Measurements from ENCODE around the gene SULF2. TPM values are rescaled to one million over a fixed set of nuclear protein-coding genes. Genes with fewer than 3 reads are reported as not detected.

SULF2 gene
- total and polyA plus RNA-seq, 2 donors (not counting 1 experiment from before 2014, with no cell fraction given) = 1.2 to 1.7 TPM

- no peaks in the 10 kb centered on the region for H3K79me2 ChIP-seq (ENCODE audit: control insufficient read depth, insufficient read depth, low read length)
- no peaks in the 10 kb centered on the region for H4K20me1 ChIP-seq (ENCODE audit: control insufficient read depth, insufficient read depth, low read length, poor library complexity, severe bottlenecking)
- H3K36me3 ChIP-seq (replicated peaks in 1 of 2; ENCODE audit: control extremely low read depth in 1 of 2, control insufficient read depth in 1 of 2, extremely low read depth in 1 of 2, insufficient read depth in 2 of 2, low read length in 1 of 2) = no peaks in the 10 kb centered on the region
- no peak overlapping the region for H3K27ac ChIP-seq (ENCODE audit: low read length in 2 of 2)
- H3K4me1 ChIP-seq (ENCODE audit: control insufficient read depth in 2 of 2, insufficient read depth in 2 of 2, low read length in 2 of 2) = no peaks in the 10 kb centered on the region
- H3K9ac ChIP-seq (ENCODE audit: low read length) = no peak overlapping the region
- H3K4me3 Mint-ChIP-seq = no peak overlapping the region
- no peak for TF ChIP-seq EZH2 (IDR thresholded peaks at IDR 0.05; ENCODE audit: borderline replicate concordance, insufficient read depth, low read depth, low read length, poor library complexity, severe bottlenecking)
- TF ChIP-seq CTCF (IDR thresholded peaks at IDR 0.05) = no peak
- H3K4me3 ChIP-seq (ENCODE audit: control extremely low read depth in 1 of 5, extremely low read depth in 1 of 5, insufficient read depth in 1 of 5, low read depth in 2 of 5, low read length in 4 of 5) = no peak overlapping the region
- no peak overlapping the region for H2AFZ ChIP-seq (ENCODE audit: insufficient read depth, low read depth, low read length, poor library complexity, severe bottlenecking)
- peaks cover 1% of the 10 kb centered on the region for H3K4me1 Mint-ChIP-seq
- H3K27me3 ChIP-seq (replicated peaks in 1 of 4; ENCODE audit: control extremely low read depth in 1 of 4, control insufficient read depth in 3 of 4, insufficient read depth in 4 of 4, low read length in 3 of 4) = peaks cover 0 to 2% (median 0%) of the 10 kb centered on the region in 4 experiments
- peaks cover 0 to 3% (median 0%) of the 10 kb centered on the region in 3 donors for H3K9me3 ChIP-seq (ENCODE audit: control extremely low read depth in 1 of 3, control insufficient read depth in 2 of 3, insufficient read depth in 1 of 3, low read length in 2 of 3)
- intact Hi-C loops (cut with micrococcal nuclease) = loop anchor here (5.0 kb wide), 1 partner anchor 52 kb away; no protein-coding TSS in a partner anchor
- DNase-seq = no peak
- 97% methylated on average over 11 of the region's 16 CpGs for whole genome bisulfite sequencing (ENCODE audit: insufficient coverage)
- no peak overlapping the region for H3K4me2 ChIP-seq (replicated peaks; ENCODE audit: low read depth, low read length, poor library complexity, severe bottlenecking)
- CTCF ChIA-PET = interaction anchor here (1.2 to 12.8 kb wide), 3 partner anchors 50 to 946 kb away, joined by 4 to 299 read pairs (median 33); no protein-coding TSS in a partner anchor
- no peak overlapping the region for H3K27ac Mint-ChIP-seq
- POLR2A ChIA-PET = no interaction called here
- no peak for ATAC-seq (ENCODE audit: low read depth)
- peaks cover 5% of the 10 kb centered on the region for H3K27me3 Mint-ChIP-seq
- H3K9me3 Mint-ChIP-seq (ENCODE audit: insufficient read depth) = no peaks in the 10 kb centered on the region
Measured at GRCh38 chr20:47675190-47676142, 109.8 kb downstream of the SULF2 start.

GRCh38 chr20:47674686-47675085 lies 110.6 kb downstream of the SULF2 start:
- Histone ChIP-seq H3K79me2 (ENCODE audit: control insufficient read depth, insufficient read depth, low read length) (no peaks in the 10 kb centered on the region), H3K4me3 (ENCODE audit: control extremely low read depth in 1 of 5, extremely low read depth in 1 of 5, insufficient read depth in 1 of 5, low read depth in 2 of 5, low read length in 4 of 5) (no peak overlapping the region), H3K36me3 (replicated peaks in 1 of 2; ENCODE audit: control extremely low read depth in 1 of 2, control insufficient read depth in 1 of 2, extremely low read depth in 1 of 2, insufficient read depth in 2 of 2, low read length in 1 of 2) (no peaks in the 10 kb centered on the region), H3K4me1 (ENCODE audit: control insufficient read depth in 2 of 2, insufficient read depth in 2 of 2, low read length in 2 of 2) (no peaks in the 10 kb centered on the region), H3K4me2 (replicated peaks; ENCODE audit: low read depth, low read length, poor library complexity, severe bottlenecking) (no peak overlapping the region), H4K20me1 (ENCODE audit: control insufficient read depth, insufficient read depth, low read length, poor library complexity, severe bottlenecking) (no peaks in the 10 kb centered on the region), H3K27ac (ENCODE audit: low read length in 2 of 2) (no peak overlapping the region), H2AFZ (ENCODE audit: insufficient read depth, low read depth, low read length, poor library complexity, severe bottlenecking) (no peak overlapping the region), H3K9me3 (ENCODE audit: control extremely low read depth in 1 of 3, control insufficient read depth in 2 of 3, insufficient read depth in 1 of 3, low read length in 2 of 3) (peaks cover 0 to 3% (median 0%) of the 10 kb centered on the region in 3 donors), H3K27me3 (replicated peaks in 1 of 4; ENCODE audit: control extremely low read depth in 1 of 4, control insufficient read depth in 3 of 4, insufficient read depth in 4 of 4, low read length in 3 of 4) (peaks cover 0 to 2% (median 0%) of the 10 kb centered on the region in 4 experiments), H3K9ac (ENCODE audit: low read length) (no peak overlapping the region)
- DNase-seq (no peak), ATAC-seq (ENCODE audit: low read depth) (no peak)
- Mint-ChIP-seq H3K4me1 (peaks cover 1% of the 10 kb centered on the region), H3K4me3 (no peak overlapping the region), H3K27ac (no peak overlapping the region), H3K9me3 (ENCODE audit: insufficient read depth) (no peaks in the 10 kb centered on the region), H3K27me3 (peaks cover 5% of the 10 kb centered on the region)
- ChIA-PET POLR2A (no interaction called here), CTCF (interaction anchor here (12.8 kb wide), 1 partner anchor 947 kb away, joined by 299 read pairs; no protein-coding TSS in a partner anchor)
- intact Hi-C loops (cut with micrococcal nuclease) = loop anchor here (5.0 kb wide), 1 partner anchor 53 kb away; no protein-coding TSS in a partner anchor
- no peak for TF ChIP-seq EZH2 (IDR thresholded peaks at IDR 0.05; ENCODE audit: borderline replicate concordance, insufficient read depth, low read depth, low read length, poor library complexity, severe bottlenecking)
- no peak for TF ChIP-seq CTCF (IDR thresholded peaks at IDR 0.05)
- 82% methylated on average over 13 of the region's 14 CpGs for WGBS (ENCODE audit: insufficient coverage)
